HepG2 (cell line): ENCODE data around the gene CNOT8. TPM values are rescaled to one million over a fixed set of nuclear protein-coding genes. Genes with fewer than 3 reads are reported as not detected.

Experiments used
- CBX2 ChIP-seq, 2 experiments: fragments of 200-600 bp in 1 of 2; sonication (generic); formaldehyde crosslinking in 1 of 2; IDR thresholded peaks; 2 replicates each; pipeline versions ENCODE4 v1.7.0 to v1.8.1; 2018 to 2022; ENCODE audit warnings: low read depth in 2 of 2, low read length in 1 of 2, mild to moderate bottlenecking in 1 of 2, missing genetic modification reagents in 1 of 2
- CEBPG ChIP-seq: IDR thresholded peaks from 2 replicates; pipeline ENCODE4 v1.6.1; 2016
- CENPBD1 ChIP-seq: sonication (generic); formaldehyde crosslinking; IDR thresholded peaks from 2 replicates; pipeline ENCODE4 v1.8.0; 2022; ENCODE audit warnings: missing genetic modification reagents, low read depth, mild to moderate bottlenecking, borderline replicate concordance
- FLYWCH1 ChIP-seq: sonication (generic); formaldehyde crosslinking; IDR thresholded peaks from 2 replicates; pipeline ENCODE4 v1.8.1; 2023; ENCODE audit warnings: mild to moderate bottlenecking, missing genetic modification reagents
- GABPA ChIP-seq, 2 experiments: IDR thresholded peaks; 2 replicates each; pipeline ENCODE4 v1.6.1; 2011 to 2016; ENCODE audit warnings: low read depth in 2 of 2, low read length in 1 of 2, missing biosample characterization in 1 of 2, missing genetic modification characterization in 1 of 2
- HNRNPUL1 ChIP-seq: fragments of 200-400 bp; formaldehyde crosslinking; IDR thresholded peaks from 2 replicates; pipeline ENCODE4 v1.6.1; 2017; ENCODE audit warnings: low read depth, mild to moderate bottlenecking, low read length, moderate library complexity
- KAT2B ChIP-seq: fragments of 150-350 bp; IDR thresholded peaks from 2 replicates; pipeline ENCODE4 v1.6.1; 2014; ENCODE audit warnings: low read depth, low read length, borderline replicate concordance
- NKX3-1 ChIP-seq: sonication (generic); formaldehyde crosslinking; IDR thresholded peaks from 2 replicates; pipeline ENCODE4 v1.5.0; 2020; ENCODE audit warnings: missing genetic modification reagents
- POLR2AphosphoS2 ChIP-seq: IDR thresholded peaks from 2 replicates; pipeline ENCODE4 v1.6.1; 2011; ENCODE audit warnings: low read depth, low read length, improper control_type of control experiment
- RFX1 ChIP-seq: fragments of 450-650 bp; IDR thresholded peaks from 2 replicates; pipeline ENCODE4 v1.6.1; 2017
- SIN3B ChIP-seq: fragments of 150-350 bp; IDR thresholded peaks from 2 replicates; pipeline ENCODE4 v1.6.1; 2014; ENCODE audit warnings: low read length
- SP2 ChIP-seq: sonication (generic); formaldehyde crosslinking; IDR thresholded peaks from 2 replicates; pipeline ENCODE4 v1.5.1; 2020; ENCODE audit warnings: mild to moderate bottlenecking, missing genetic modification reagents
- SRY ChIP-seq: sonication (generic); formaldehyde crosslinking; IDR thresholded peaks from 2 replicates; pipeline ENCODE4 v1.8.0; 2022; ENCODE audit warnings: mild to moderate bottlenecking, missing genetic modification reagents
- TRIM24 ChIP-seq: sonication (generic); formaldehyde crosslinking; IDR thresholded peaks from 2 replicates; pipeline ENCODE4 v1.8.0; 2022; ENCODE audit warnings: mild to moderate bottlenecking, missing genetic modification reagents
- U2AF1 ChIP-seq: fragments of 200-400 bp; formaldehyde crosslinking; optimal IDR thresholded peaks from 2 replicates; pipeline ENCODE3; 2017; ENCODE audit warnings: mild to moderate bottlenecking, low read depth, low read length
- ZBTB20 ChIP-seq: sonication (generic); formaldehyde crosslinking; IDR thresholded peaks from 2 replicates; pipeline ENCODE4 v1.8.1; 2023; ENCODE audit warnings: missing genetic modification reagents, low read depth, mild to moderate bottlenecking, borderline replicate concordance
- ZFP36 ChIP-seq: fragments of 150-350 bp; IDR thresholded peaks from 2 replicates; pipeline ENCODE4 v1.6.1; 2018; ENCODE audit warnings: borderline replicate concordance, low read length, low read depth; ENCODE audit not compliant: partially characterized antibody
- ZIK1 ChIP-seq: sonication (generic); formaldehyde crosslinking; IDR thresholded peaks from 2 replicates; pipeline ENCODE4 v1.5.0; 2020; ENCODE audit warnings: mild to moderate bottlenecking, low read depth, missing genetic modification reagents, borderline replicate concordance
- ZNF609 ChIP-seq: sonication (generic); formaldehyde crosslinking; IDR thresholded peaks from 2 replicates; pipeline ENCODE4 v1.4.0; 2020; ENCODE audit warnings: mild to moderate bottlenecking, missing genetic modification reagents, borderline replicate concordance
- ZNF746 ChIP-seq: sonication (generic); formaldehyde crosslinking; IDR thresholded peaks from 2 replicates; pipeline ENCODE4 v1.8.0; 2022; ENCODE audit warnings: mild to moderate bottlenecking, missing genetic modification reagents
- polyA plus RNA-seq, 8 experiments: library from polyadenylated mRNA; depleted of rRNA in 3 of 8; stranded (reverse) in 7 of 8; unstranded in 1 of 8; fragments of >200 nt; fragmentation: Illumina TruSeq in 4 of 8; extraction: Trizol in 4 of 8; gene quantifications; 2 replicates each; pipeline versions ENCODE4 v1.2.1 to v1.2.3, GENCODE V29; 2011 to 2016; ENCODE audit warnings: low read depth in 4 of 8, missing spikeins in 1 of 8, mixed read lengths in 1 of 8; ENCODE audit not compliant: insufficient read depth in 1 of 8
- total RNA-seq, 5 experiments: library from RNA; depleted of rRNA; stranded (reverse); fragments of >200 nt; fragmentation: Illumina TruSeq; extraction: Trizol; gene quantifications; 2 replicates each; pipeline ENCODE4 v1.2.3, GENCODE V29; 2016; ENCODE audit warnings: low read depth in 1 of 5
- TF ChIP-seq, protein P1 (sequence below): sonication (generic); formaldehyde crosslinking; IDR thresholded peaks from 2 replicates; pipeline ENCODE4 v1.4.0; 2020; ENCODE audit warnings: missing genetic modification reagents, borderline replicate concordance
- TF ChIP-seq, protein P2 (sequence below): sonication (generic); formaldehyde crosslinking; IDR thresholded peaks from 2 replicates; pipeline ENCODE4 v1.8.0; 2022; ENCODE audit warnings: mild to moderate bottlenecking, missing genetic modification reagents

The CNOT8 gene
- total and polyA plus RNA-seq, 2 of the 13 experiments (the other 11 are each of a cell fraction or from before 2014, with no cell fraction given) = 37.1 to 74.9 TPM

DNA sequence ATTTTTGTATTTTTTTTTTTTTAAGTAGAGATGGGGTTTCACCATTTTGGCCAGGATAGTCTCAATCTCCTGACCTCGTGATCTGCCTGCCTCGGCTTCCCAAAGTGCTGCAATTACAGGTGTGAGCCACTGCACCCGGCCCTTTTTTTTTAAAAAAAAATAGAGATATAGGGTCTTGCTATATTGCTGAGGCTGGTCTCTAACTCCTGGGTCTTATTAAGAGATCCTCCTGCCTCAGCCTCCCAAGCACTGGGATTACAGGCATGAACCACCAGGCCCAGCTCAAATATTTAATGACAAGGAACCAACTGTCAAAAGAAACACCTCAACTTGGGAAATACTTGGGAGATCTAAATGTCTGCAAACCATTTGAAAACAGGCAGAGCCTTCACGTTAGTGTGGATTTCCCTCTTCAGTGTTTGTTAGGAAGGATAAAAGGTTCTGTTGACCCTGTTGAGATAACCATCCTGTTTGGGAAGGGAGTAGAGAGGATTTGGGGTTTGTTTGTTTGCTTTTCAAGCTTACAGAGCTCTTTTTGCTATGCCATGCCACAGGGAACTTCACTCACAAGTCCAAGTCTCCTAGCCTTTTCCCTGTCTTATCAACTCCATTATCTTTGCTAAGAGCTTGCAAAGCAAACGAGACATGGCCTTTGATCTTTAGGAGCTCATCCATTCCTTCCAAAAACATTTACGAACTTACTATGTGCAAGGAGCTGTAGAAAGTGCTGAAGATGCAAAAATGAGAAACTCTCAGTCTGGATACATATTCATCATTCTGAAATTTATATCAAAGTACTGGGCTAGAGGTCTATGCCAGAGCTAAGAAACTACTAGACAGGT lies 15.5 kb upstream of the CNOT8 start (continued):
- TF ChIP-seq, protein P1, sequence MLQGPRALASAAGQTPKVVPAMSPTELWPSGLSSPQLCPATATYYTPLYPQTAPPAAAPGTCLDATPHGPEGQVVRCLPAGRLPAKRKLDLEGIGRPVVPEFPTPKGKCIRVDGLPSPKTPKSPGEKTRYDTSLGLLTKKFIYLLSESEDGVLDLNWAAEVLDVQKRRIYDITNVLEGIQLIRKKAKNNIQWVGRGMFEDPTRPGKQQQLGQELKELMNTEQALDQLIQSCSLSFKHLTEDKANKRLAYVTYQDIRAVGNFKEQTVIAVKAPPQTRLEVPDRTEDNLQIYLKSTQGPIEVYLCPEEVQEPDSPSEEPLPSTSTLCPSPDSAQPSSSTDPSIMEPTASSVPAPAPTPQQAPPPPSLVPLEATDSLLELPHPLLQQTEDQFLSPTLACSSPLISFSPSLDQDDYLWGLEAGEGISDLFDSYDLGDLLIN (CRISPR knock-in tag) = no peak
- TF ChIP-seq ZFP36 = no peak
- TF ChIP-seq U2AF1 = no peak
- no peak for TF ChIP-seq SRY
- TF ChIP-seq CEBPG (CRISPR knock-in tag) = peak; percentile 72
- TF ChIP-seq CBX2 (IDR thresholded peaks at IDR 0.05; ENCODE audit: low read depth, low read length) = no peak
- TF ChIP-seq CBX2 (CRISPR knock-in tag; IDR thresholded peaks at IDR 0.05; ENCODE audit: low read depth) = no peak
- no peak for TF ChIP-seq GABPA (IDR thresholded peaks at IDR 0.05; ENCODE audit: low read depth, low read length)
- TF ChIP-seq GABPA (CRISPR knock-in tag; IDR thresholded peaks at IDR 0.05; ENCODE audit: low read depth) = no peak
- no peak for TF ChIP-seq CENPBD1
- TF ChIP-seq ZIK1 = no peak
- no peak; the same call in 1 of the 2 replicates for TF ChIP-seq ZNF746
- TF ChIP-seq NKX3-1 (CRISPR knock-in tag) = peak; percentile 77; the same call in 1 of the 2 replicates
- TF ChIP-seq, protein P2, sequence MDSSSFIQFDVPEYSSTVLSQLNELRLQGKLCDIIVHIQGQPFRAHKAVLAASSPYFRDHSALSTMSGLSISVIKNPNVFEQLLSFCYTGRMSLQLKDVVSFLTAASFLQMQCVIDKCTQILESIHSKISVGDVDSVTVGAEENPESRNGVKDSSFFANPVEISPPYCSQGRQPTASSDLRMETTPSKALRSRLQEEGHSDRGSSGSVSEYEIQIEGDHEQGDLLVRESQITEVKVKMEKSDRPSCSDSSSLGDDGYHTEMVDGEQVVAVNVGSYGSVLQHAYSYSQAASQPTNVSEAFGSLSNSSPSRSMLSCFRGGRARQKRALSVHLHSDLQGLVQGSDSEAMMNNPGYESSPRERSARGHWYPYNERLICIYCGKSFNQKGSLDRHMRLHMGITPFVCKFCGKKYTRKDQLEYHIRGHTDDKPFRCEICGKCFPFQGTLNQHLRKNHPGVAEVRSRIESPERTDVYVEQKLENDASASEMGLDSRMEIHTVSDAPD (CRISPR knock-in tag) = no peak; the same call in 1 of the 2 replicates
- TF ChIP-seq SIN3B = no peak
- no peak for TF ChIP-seq HNRNPUL1
- TF ChIP-seq KAT2B = no peak
- TF ChIP-seq SP2 = no peak
- peak; percentile 97 for TF ChIP-seq ZNF609 (CRISPR knock-in tag)
- peak; percentile 61; the same call in 1 of the 2 replicates for TF ChIP-seq ZBTB20 (CRISPR knock-in tag)
- no peak for TF ChIP-seq POLR2AphosphoS2
- TF ChIP-seq FLYWCH1 (CRISPR knock-in tag) = no peak
- TF ChIP-seq TRIM24 (CRISPR knock-in tag) = no peak
- no peak for TF ChIP-seq RFX1
